Uterus (tissue), 4 donors: ENCODE data around the gene PCDH7. TPM values are rescaled to one million over a fixed set of nuclear protein-coding genes. Genes with fewer than 3 reads are reported as not detected.

Experiments used
- DNase-seq, 2 donors: peaks; one replicate each; pipeline ENCODE4 v3.0.0-alpha.2; 2019 to 2020
- H3K27ac ChIP-seq, 2 donors: fragments of 200-600 bp; sonication (generic); 1 replicate in 1 of 2; 2 replicates in 1 of 2; pipeline ENCODE4 v1.5.1; 2016 to 2018
- H3K27me3 ChIP-seq, 2 donors: fragments of 200-600 bp; sonication (generic); one replicate each; pipeline ENCODE4 v1.5.1; 2018 to 2019; ENCODE audit warnings: control low read depth in 1 of 2
- H3K36me3 ChIP-seq, 2 donors: fragments of 200-600 bp; sonication (generic); one replicate each; pipeline ENCODE4 v1.5.1; 2019; ENCODE audit warnings: control low read depth in 1 of 2
- H3K4me1 ChIP-seq, 2 donors: fragments of 200-600 bp; sonication (generic); one replicate each; pipeline ENCODE4 v1.5.1; 2018 to 2019; ENCODE audit warnings: control low read depth in 1 of 2
- H3K4me3 ChIP-seq, 2 donors: fragments of 200-600 bp; sonication (generic); 1 replicate in 1 of 2; 2 replicates in 1 of 2; pipeline ENCODE4 v1.5.1; 2018 to 2019; ENCODE audit warnings: mild to moderate bottlenecking in 1 of 2
- H3K9me3 ChIP-seq, 2 donors: fragments of 200-600 bp; sonication (generic); one replicate each; pipeline ENCODE4 v1.5.1; 2019; ENCODE audit warnings: control low read depth in 1 of 2
- CTCF ChIP-seq, 4 experiments: fragments of 200-600 bp in 2 of 4; fragments of 450-650 bp in 2 of 4; sonication (generic) in 2 of 4; IDR thresholded peaks; one replicate each; pipeline ENCODE4 v1.5.1; 2016 to 2019; ENCODE audit warnings: antibody characterized with exemption in 4 of 4, mild to moderate bottlenecking in 2 of 4, moderate library complexity in 1 of 4
- POLR2A ChIP-seq, 2 donors: fragments of 450-650 bp; IDR thresholded peaks; one replicate each; pipeline ENCODE4 v1.6.1; 2016; ENCODE audit warnings: antibody characterized with exemption in 2 of 2, mild to moderate bottlenecking in 1 of 2, moderate library complexity in 1 of 2
- intact Hi-C: fragments of 100-400 bp; cut with DNase I; formaldehyde crosslinking; loops from one replicate; pipeline ENCODE4 v1.15.1; 2023; ENCODE audit warnings: low total_unique reads
- total RNA-seq, 4 donors: library from RNA; depleted of rRNA in 3 of 4; stranded (reverse); fragments of >200 nt in 3 of 4; gene quantifications; one replicate each; pipeline versions ENCODE4 v1.1.0 to v1.2.4, GENCODE V29; 2014 to 2023
- donor health status: DM: yes; HTN: yes; CAD: no.

The PCDH7 gene
- total RNA-seq, 4 donors from 2014 or later, result 38.2 to 135 (median 62.6) TPM

GRCh38 chr4:30744957-30745640, 24.9 kb downstream of the PCDH7 start:
- TF ChIP-seq POLR2A (IDR thresholded peaks at IDR 0.05) (no peak), CTCF (IDR thresholded peaks at IDR 0.05) (no peak)
- intact Hi-C loops, result no loop called here
- H3K27me3 ChIP-seq, result no peaks in the 10 kb centered on the region
- H3K4me3 ChIP-seq, result no peak overlapping the region
- no peak for DNase-seq
- no peaks in the 10 kb centered on the region for H3K36me3 ChIP-seq
- no peak overlapping the region for H3K27ac ChIP-seq
- no peaks in the 10 kb centered on the region for H3K4me1 ChIP-seq
- H3K9me3 ChIP-seq, result no peaks in the 10 kb centered on the region

GRCh38 chr4:30746735-30747134, 26.6 kb downstream of the PCDH7 start:
- intact Hi-C loops, result no loop called here
- H3K27ac ChIP-seq, result no peak overlapping the region

GRCh38 chr4:30753316-30753715, 33.1 kb downstream of the PCDH7 start:
- Histone ChIP-seq H3K27me3 (no peaks in the 10 kb centered on the region), H3K36me3 (no peaks in the 10 kb centered on the region), H3K4me1 (no peaks in the 10 kb centered on the region), H3K27ac (no peak overlapping the region), H3K4me3 (no peak overlapping the region), H3K9me3 (no peaks in the 10 kb centered on the region)
- intact Hi-C loops, result no loop called here
- TF ChIP-seq POLR2A (IDR thresholded peaks at IDR 0.05) (no peak), CTCF (IDR thresholded peaks at IDR 0.05) (no peak)
- no peak for DNase-seq

More at GRCh38 chr4:30746735-30747134, 26.6 kb downstream of the PCDH7 start:
- no peaks in the 10 kb centered on the region for H3K9me3 ChIP-seq
- no peak for TF ChIP-seq CTCF (IDR thresholded peaks at IDR 0.05)
- no peak for TF ChIP-seq POLR2A (IDR thresholded peaks at IDR 0.05)
- H3K4me3 ChIP-seq, result no peak overlapping the region
- H3K36me3 ChIP-seq, result no peaks in the 10 kb centered on the region
- no peaks in the 10 kb centered on the region for H3K4me1 ChIP-seq
- DNase-seq, result no peak
- H3K27me3 ChIP-seq, result no peaks in the 10 kb centered on the region

- H3K27ac ChIP-seq, result no peak overlapping the region
- no peaks in the 10 kb centered on the region for H3K36me3 ChIP-seq
- no peaks in the 10 kb centered on the region for H3K27me3 ChIP-seq
- no peak overlapping the region for H3K4me3 ChIP-seq
- no peaks in the 10 kb centered on the region for H3K9me3 ChIP-seq
- DNase-seq, result no peak
- intact Hi-C loops, result no loop called here
- no peaks in the 10 kb centered on the region for H3K4me1 ChIP-seq
- no peak for TF ChIP-seq CTCF (IDR thresholded peaks at IDR 0.05)
- TF ChIP-seq POLR2A (IDR thresholded peaks at IDR 0.05), result no peak
Observed at GRCh38 chr4:30754021-30754420, 33.9 kb downstream of the PCDH7 start.

GRCh38 chr4:30755346-30755745, 35.2 kb downstream of the PCDH7 start:
- no peaks in the 10 kb centered on the region for H3K27me3 ChIP-seq
- no peak for DNase-seq
- H3K9me3 ChIP-seq, result no peaks in the 10 kb centered on the region
- H3K36me3 ChIP-seq, result no peaks in the 10 kb centered on the region
- H3K27ac ChIP-seq, result no peak overlapping the region
- intact Hi-C loops, result no loop called here
- H3K4me1 ChIP-seq, result no peaks in the 10 kb centered on the region
- H3K4me3 ChIP-seq, result no peak overlapping the region
- TF ChIP-seq CTCF (IDR thresholded peaks at IDR 0.05), result no peak
- no peak for TF ChIP-seq POLR2A (IDR thresholded peaks at IDR 0.05)
